K562 (cell line): ENCODE measurements around the gene KRTAP10-12. TPM values are rescaled to one million over a fixed set of nuclear protein-coding genes. Genes with fewer than 3 reads are reported as not detected.

ENCODE experiments used
- ATAC-seq: fragments of 200-7000 bp; cut with Tn5 transposase; 3 replicates; pipeline ENCODE4 v1.9.1; 2020; ENCODE audit warnings: moderate library complexity
- BruUV-seq: library from RNA; stranded (reverse); fragments of 400-500 nt; replicated peaks from 2 replicates; lab custom pipeline; 2021; lab: Mats Ljungman, UMichigan
- CTCF ChIA-PET: fragments of 300-600 bp; formaldehyde crosslinking; extraction: SDS; loops from one replicate; lab custom pipeline; 2021; ENCODE audit warnings: low intra/inter-chr PET ratio; lab: Yijun Ruan, JAX
- POLR2A ChIA-PET: fragments of 300-600, 350-650 bp; sonication (Branson Sonifier 250); formaldehyde crosslinking; extraction: SDS; loops from one replicate; lab custom pipeline; 2021; ENCODE audit warnings: antibody characterized with exemption, inconsistent platforms; lab: Yijun Ruan, JAX
- DNase-seq, 4 experiments: peaks; one replicate each; pipeline versions ENCODE4 v3.0.0 to v3.0.0-alpha.2; 2011 to 2018; ENCODE audit warnings: low spot score in 3 of 4, mixed read lengths in 3 of 4; ENCODE audit errors: extremely low read depth in 1 of 4
- FAIRE-seq: peaks from 2 replicates; lab custom pipeline; 2011; peaks lifted over from hg19 to GRCh38; lab: Jason Lieb, UNC
- H2AFZ ChIP-seq: 2 replicates; pipeline ENCODE4 v1.6.0; 2011; ENCODE audit warnings: low read depth, low read length, control low read depth, inconsistent platforms
- H3K27ac ChIP-seq: fragments of 200-600 bp; 3 replicates; pipeline ENCODE4 v1.8.0; 2011; ENCODE audit warnings: low read depth, mild to moderate bottlenecking, control low read depth, inconsistent platforms, low read length, moderate library complexity, mixed read lengths; ENCODE audit errors: extremely low read depth
- H3K27me3 ChIP-seq, 2 experiments: fragments of 300-600 bp in 1 of 2; 2 replicates in 1 of 2; 3 replicates in 1 of 2; pipeline versions ENCODE4 v1.6.0 to v1.8.0; 2011; ENCODE audit warnings: inconsistent platforms in 2 of 2, low read length in 2 of 2, mild to moderate bottlenecking in 1 of 2, mixed read lengths in 1 of 2, moderate library complexity in 1 of 2; ENCODE audit not compliant: control insufficient read depth in 2 of 2, insufficient read depth in 2 of 2
- H3K36me3 ChIP-seq: fragments of 300-600 bp; 3 replicates; pipeline ENCODE4 v1.8.0; 2011; ENCODE audit warnings: mild to moderate bottlenecking, low read length, inconsistent platforms; ENCODE audit not compliant: control insufficient read depth, insufficient read depth
- H3K4me1 ChIP-seq, 2 experiments: fragments of 200-600 bp in 1 of 2; replicated peaks in 1 of 2; 2 replicates in 1 of 2; 3 replicates in 1 of 2; pipeline versions ENCODE4 v1.5.1 to v1.8.0; 2011; ENCODE audit warnings: inconsistent platforms in 2 of 2, low read length in 2 of 2, mild to moderate bottlenecking in 1 of 2, mixed read lengths in 1 of 2, moderate library complexity in 1 of 2; ENCODE audit not compliant: control insufficient read depth in 2 of 2, insufficient read depth in 2 of 2
- H3K4me2 ChIP-seq: 2 replicates; pipeline ENCODE4 v1.6.1; 2011; ENCODE audit warnings: low read length, control low read depth, inconsistent platforms, mixed read lengths; ENCODE audit not compliant: insufficient read depth
- H3K4me3 ChIP-seq: fragments of 200-600 bp; sonication (generic), shearing (Covaris generic); 2 replicates; pipeline ENCODE4 v1.5.1; 2016; ENCODE audit warnings: control low read depth, inconsistent platforms
- H3K79me2 ChIP-seq: fragments of 200-600 bp; 3 replicates; pipeline ENCODE4 v1.8.0; 2011; ENCODE audit warnings: low read length, inconsistent platforms; ENCODE audit not compliant: control insufficient read depth, insufficient read depth
- H3K9ac ChIP-seq, 2 experiments: 2 replicates each; pipeline versions ENCODE4 v1.6.0 to v1.6.1; 2011; ENCODE audit warnings: low read depth in 2 of 2, low read length in 2 of 2, control low read depth in 1 of 2, inconsistent platforms in 1 of 2, mild to moderate bottlenecking in 1 of 2, mixed read lengths in 1 of 2; ENCODE audit not compliant: insufficient read depth in 1 of 2
- H3K9me1 ChIP-seq: one replicate; pipeline ENCODE4 v1.6.0; 2011; ENCODE audit warnings: inconsistent platforms, mild to moderate bottlenecking, low read length, moderate library complexity; ENCODE audit not compliant: control insufficient read depth, insufficient read depth
- H3K9me3 ChIP-seq: replicated peaks from 2 replicates; pipeline ENCODE4 v1.5.1; 2011; ENCODE audit warnings: low read depth, low read length, inconsistent platforms; ENCODE audit not compliant: control insufficient read depth, insufficient read depth
- H4K20me1 ChIP-seq: replicated peaks from 2 replicates; pipeline ENCODE4 v1.6.1; 2011; ENCODE audit warnings: low read length, inconsistent platforms, mixed read lengths; ENCODE audit not compliant: control insufficient read depth, insufficient read depth
- E2F3 ChIP-seq: fragments of 250-450 bp; sonication (Bioruptor Pico); IDR thresholded peaks from 2 replicates; pipeline ENCODE4 v1.4.0; 2020; ENCODE audit warnings: mild to moderate bottlenecking
- FOSL1 ChIP-seq: fragments of 200-800 bp; sonication (Bioruptor generic); conservative IDR thresholded peaks from 2 replicates; pipeline ENCODE4 v1.6.1; 2016; ENCODE audit warnings: missing genetic modification characterization, missing compliant biosample characterization
- GATA2 ChIP-seq: sonication (generic); formaldehyde crosslinking; IDR thresholded peaks from 2 replicates; pipeline ENCODE4 v1.4.0; 2020; ENCODE audit warnings: mild to moderate bottlenecking, missing genetic modification reagents
- GTF2E2 ChIP-seq: fragments of 200-800 bp; sonication (Bioruptor generic); IDR thresholded peaks from 2 replicates; pipeline ENCODE4 v1.6.1; 2016; ENCODE audit warnings: missing genetic modification characterization, missing compliant biosample characterization
- KDM1A ChIP-seq, 2 experiments: fragments of 450-650 bp; IDR thresholded peaks; 2 replicates each; pipeline ENCODE4 v1.6.1; 2016; ENCODE audit warnings: mild to moderate bottlenecking in 2 of 2
- MXI1 ChIP-seq: IDR thresholded peaks from 2 replicates; pipeline ENCODE4 v1.6.1; 2011; ENCODE audit warnings: low read depth, mild to moderate bottlenecking, improper control_type of control experiment, low read length
- OTX1 ChIP-seq: fragments of 450-650 bp; formaldehyde crosslinking; IDR thresholded peaks from 2 replicates; pipeline ENCODE4 v1.4.0; 2022; ENCODE audit warnings: mild to moderate bottlenecking
- RAD51 ChIP-seq: fragments of 450-650 bp; IDR thresholded peaks from 2 replicates; pipeline ENCODE4 v1.7.1; 2016; ENCODE audit warnings: low read depth, mild to moderate bottlenecking, borderline replicate concordance
- ZFP30 ChIP-seq: fragments of 250-450 bp; sonication (Bioruptor Pico); IDR thresholded peaks from 2 replicates; pipeline ENCODE4 v1.8.0; 2022; ENCODE audit warnings: moderate library complexity, mild to moderate bottlenecking, inconsistent platforms, borderline replicate concordance
- ZHX1 ChIP-seq: fragments of 150-350 bp; conservative IDR thresholded peaks from 2 replicates; pipeline ENCODE4 v1.6.1; 2014; ENCODE audit warnings: low read length
- ZNF551 ChIP-seq: fragments of 250-450 bp; sonication (Bioruptor Pico); IDR thresholded peaks from 2 replicates; pipeline ENCODE4 v1.5.0; 2021; ENCODE audit warnings: mild to moderate bottlenecking, moderate library complexity
- ZNF586 ChIP-seq: fragments of 450-650 bp; formaldehyde crosslinking; conservative IDR thresholded peaks from 2 replicates; pipeline ENCODE4 v1.4.0; 2020; ENCODE audit warnings: mild to moderate bottlenecking, moderate library complexity
- WGBS: fragments of 100-300 bp; shearing (Covaris generic); methylation state at CpG from one replicate; pipeline ENCODE4 v1.1.6; 2016; ENCODE audit warnings: low coverage, mixed read lengths; ENCODE audit not compliant: insufficient coverage; ENCODE audit errors: missing lambda C conversion rate; 5-methylcytosine and 5-hydroxymethylcytosine counted together
- in situ Hi-C: fragments of 300-500 bp; cut with MboI; formaldehyde crosslinking; loops from 4 replicates; pipeline ENCODE4 v1.15.0; 2018; ENCODE audit warnings: inconsistent platforms, mixed read lengths
- intact Hi-C: fragments of 100-400 bp; cut with micrococcal nuclease; formaldehyde crosslinking; loops from 2 replicates; pipeline ENCODE4 v1.14.2; 2022
- polyA plus RNA-seq, 8 experiments: library from polyadenylated mRNA; depleted of rRNA in 4 of 8; stranded (reverse) in 5 of 8; unstranded in 3 of 8; fragments of >200 nt; fragmentation: Nextera tagmentation in 2 of 8; fragmentation: Illumina TruSeq in 1 of 8; extraction: Ambion mirVana in 2 of 8; extraction: Trizol in 1 of 8; gene quantifications; 2 replicates each; pipeline versions ENCODE4 v1.2.1 to v1.2.3, GENCODE V29; 2011 to 2014; ENCODE audit warnings: inconsistent platforms in 1 of 8, missing spikeins in 1 of 8
- total RNA-seq, 7 experiments: library from RNA; depleted of rRNA in 6 of 7; stranded (reverse); fragments of >200 nt in 6 of 7; fragmentation: Illumina TruSeq in 2 of 7; extraction: Trizol in 2 of 7; gene quantifications; 2 replicates each; pipeline versions ENCODE4 v1.2.1 to v1.2.3, GENCODE V29; 2011 to 2021; ENCODE audit warnings: low replicate concordance in 1 of 7
- TF ChIP-seq, protein P1 (sequence below): fragments of 450-650 bp; formaldehyde crosslinking; IDR thresholded peaks from 2 replicates; pipeline ENCODE4 v1.4.0; 2020; ENCODE audit warnings: mild to moderate bottlenecking, moderate library complexity

The KRTAP10-12 gene
- total and polyA plus RNA-seq, 9 of the 15 experiments (the other 6 are each of a cell fraction or from before 2014, with no cell fraction given) = not detected

- BruUV-seq = no TSS peak
- no peaks in the 10 kb centered on the region for H3K36me3 ChIP-seq
- no peaks in the 10 kb centered on the region for H3K9me1 ChIP-seq
- H3K27ac ChIP-seq = no peak overlapping the region
- 0% methylated on average over 14 of the region's 14 CpGs for WGBS
- no peak overlapping the region for H2AFZ ChIP-seq
- H3K9ac ChIP-seq = no peak overlapping the region
- TF ChIP-seq GATA2 (CRISPR knock-in tag) = no peak
- TF ChIP-seq ZNF551 (CRISPR knock-in tag) = no peak
- TF ChIP-seq ZFP30 (CRISPR knock-in tag) = no peak
- TF ChIP-seq, protein P1, sequence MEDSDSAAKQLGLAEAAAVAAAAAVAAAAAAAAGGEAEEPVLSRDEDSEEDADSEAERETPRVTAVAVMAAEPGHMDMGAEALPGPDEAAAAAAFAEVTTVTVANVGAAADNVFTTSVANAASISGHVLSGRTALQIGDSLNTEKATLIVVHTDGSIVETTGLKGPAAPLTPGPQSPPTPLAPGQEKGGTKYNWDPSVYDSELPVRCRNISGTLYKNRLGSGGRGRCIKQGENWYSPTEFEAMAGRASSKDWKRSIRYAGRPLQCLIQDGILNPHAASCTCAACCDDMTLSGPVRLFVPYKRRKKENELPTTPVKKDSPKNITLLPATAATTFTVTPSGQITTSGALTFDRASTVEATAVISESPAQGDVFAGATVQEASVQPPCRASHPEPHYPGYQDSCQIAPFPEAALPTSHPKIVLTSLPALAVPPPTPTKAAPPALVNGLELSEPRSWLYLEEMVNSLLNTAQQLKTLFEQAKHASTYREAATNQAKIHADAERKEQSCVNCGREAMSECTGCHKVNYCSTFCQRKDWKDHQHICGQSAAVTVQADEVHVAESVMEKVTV (CRISPR knock-in tag) = no peak
- TF ChIP-seq KDM1A (IDR thresholded peaks at IDR 0.05) = no peak
- no peak for TF ChIP-seq OTX1
- no peak for TF ChIP-seq E2F3 (CRISPR knock-in tag)
- no peak for TF ChIP-seq MXI1
- no peak for TF ChIP-seq ZNF586
- no peak for TF ChIP-seq RAD51
- no peak for TF ChIP-seq FOSL1 (tag)
- TF ChIP-seq GTF2E2 (tag) = no peak
- no peak for TF ChIP-seq ZHX1
- H3K27me3 ChIP-seq = peaks cover 22 to 57% of the 10 kb centered on the region in 2 experiments
- no peaks in the 10 kb centered on the region for H3K9me3 ChIP-seq
- no peak for DNase-seq
- intact Hi-C loops = no loop called here
- 0 out of 2 replicates have a peak, but pooled peaks cover 6% of the 10 kb centered on the region for H4K20me1 ChIP-seq
- no peak for FAIRE-seq
- CTCF ChIA-PET = no interaction called here
- H3K79me2 ChIP-seq = no peaks in the 10 kb centered on the region
- H3K4me2 ChIP-seq = no peak overlapping the region
- peaks cover 0 to 6% of the 10 kb centered on the region in 2 experiments; a peak in 2 of 5 replicates for H3K4me1 ChIP-seq
- in situ Hi-C loops = no loop called here
- no peak overlapping the region for H3K4me3 ChIP-seq
- ATAC-seq = no peak
- POLR2A ChIA-PET = interaction anchor here (0.6 to 1.1 kb wide), 3 partner anchors 10 to 96 kb away, joined by 3 to 6 read pairs (median 3); no protein-coding TSS in a partner anchor
Measured at GRCh38 chr21:44686000-44686781, 10.8 kb upstream of the KRTAP10-12 start.
